Activated naive CD4-positive, alpha-beta T cell treated with Interleukin-2 at 50 U/mL for 16 hours (primary cell): ENCODE measurements around the gene CMIP.
"Not testable (repeated sequence)": the region's sequence is repeated elsewhere in the genome, so short reads cannot be mapped to it uniquely, and the experiment has no call there.

ENCODE experiments used
- DNase-seq: peaks from one replicate; pipeline ENCODE4 v3.0.0-alpha.2; 2020

CMIP gene

GRCh38 chr16:81737885-81738536 is 293.4 kb downstream of the CMIP start:
- DNase-seq, result peak; percentile 85

- no peak for DNase-seq
Measured at GRCh38 chr16:81738783-81739496, 294.3 kb downstream of the CMIP start.

- no peak for DNase-seq
Measured at GRCh38 chr16:81739503-81739902, 294.9 kb downstream of the CMIP start.

GRCh38 chr16:81740169-81740568 is 295.6 kb downstream of the CMIP start:
- no peak for DNase-seq

- not testable (repeated sequence) for DNase-seq
Measured at GRCh38 chr16:81741430-81741770, 296.8 kb downstream of the CMIP start.

- DNase-seq, result no peak
Measured at GRCh38 chr16:81744385-81744784, 299.8 kb downstream of the CMIP start.

GRCh38 chr16:81744911-81745310 is 300.3 kb downstream of the CMIP start:
- DNase-seq, result no peak

GRCh38 chr16:81745704-81746558 is 301.3 kb downstream of the CMIP start:
- peak; percentile 79 for DNase-seq

- DNase-seq, result no peak
Measured at GRCh38 chr16:81746566-81746965, 302.0 kb downstream of the CMIP start.

GRCh38 chr16:81748476-81749198 is 304.0 kb downstream of the CMIP start:
- DNase-seq, result no peak

- DNase-seq, result no peak
Measured at GRCh38 chr16:81752225-81752875, 307.7 kb downstream of the CMIP start.

- DNase-seq, result no peak
Measured at GRCh38 chr16:81752876-81753227, 308.2 kb downstream of the CMIP start.

- DNase-seq, result no peak
Measured at GRCh38 chr16:81754858-81755257, 310.2 kb downstream of the CMIP start.

GRCh38 chr16:81755915-81756614 is 311.5 kb downstream of the CMIP start:
- DNase-seq, result no peak

- no peak for DNase-seq
Measured at GRCh38 chr16:81756615-81757356, 312.2 kb downstream of the CMIP start.

- no peak for DNase-seq
Measured at GRCh38 chr16:81758376-81758775, 313.8 kb downstream of the CMIP start.
